ENCODE results near the gene TLR3. TPM values are rescaled to one million over a fixed set of nuclear protein-coding genes. Genes with fewer than 3 reads are reported as not detected.

Gene TLR3
- total RNA-seq, 1 donor from 2014 or later, result 28.6 TPM

GRCh38 chr4:186104890-186105646 lies 36.1 kb downstream of the TLR3 start:
- no peak for DNase-seq (ENCODE audit: low spot score)

DNA sequence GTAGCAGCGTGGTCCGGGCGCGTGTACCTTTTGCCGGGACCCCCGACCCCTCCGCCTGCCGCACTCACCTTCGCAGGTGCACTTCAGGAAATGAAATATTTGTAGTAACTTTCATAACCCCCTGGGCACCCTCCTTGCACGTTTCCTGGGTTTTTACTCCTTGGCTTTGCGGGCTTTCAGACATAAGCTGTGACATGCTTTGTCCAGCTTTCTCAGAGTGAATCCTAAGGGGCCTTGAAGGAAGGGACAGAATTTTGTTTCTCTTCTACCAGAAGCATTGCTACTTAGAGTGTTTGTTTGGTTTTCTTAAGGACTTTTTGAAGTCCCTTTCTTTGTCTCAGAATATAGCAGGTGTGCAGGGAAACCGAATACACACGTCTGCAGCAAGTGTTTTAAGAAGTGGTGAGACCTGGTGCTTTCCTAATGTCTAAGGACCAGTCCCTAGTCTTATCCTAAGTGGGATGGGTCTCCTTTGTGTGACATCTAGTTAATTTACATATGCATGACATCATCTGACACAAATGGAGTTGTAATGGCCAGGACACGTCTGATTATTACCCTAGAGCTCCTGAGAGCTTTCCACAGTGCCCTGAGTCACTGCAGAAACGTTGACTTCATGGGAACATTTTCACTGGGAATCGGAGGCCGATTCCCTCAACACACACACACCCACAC lies 36.8 kb downstream of the TLR3 start:
- DNase-seq (ENCODE audit: low spot score), result no peak

- no peak for DNase-seq (ENCODE audit: low spot score)
Observed at GRCh38 chr4:186107947-186108346, 39.0 kb downstream of the TLR3 start.

DNA sequence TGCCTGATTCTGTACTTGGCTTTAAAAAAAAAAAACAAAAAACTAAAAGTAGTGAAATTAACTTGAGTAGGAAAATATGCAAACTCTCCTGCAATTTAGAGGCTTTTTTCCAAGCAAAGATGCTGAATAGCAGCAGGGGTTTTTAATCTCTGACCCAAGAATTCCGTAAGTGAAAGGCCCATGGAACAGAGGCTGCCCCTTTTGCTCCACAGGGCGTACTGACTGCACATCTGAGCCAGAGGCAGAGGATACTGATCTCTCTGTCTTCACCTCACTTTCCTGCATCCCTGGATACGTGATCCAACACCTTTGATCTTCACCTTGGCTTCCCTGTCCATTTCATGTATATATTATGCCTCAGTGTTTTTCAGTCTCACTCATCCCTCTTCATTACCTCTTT lies 39.4 kb downstream of the TLR3 start:
- DNase-seq (ENCODE audit: low spot score), result no peak

DNA sequence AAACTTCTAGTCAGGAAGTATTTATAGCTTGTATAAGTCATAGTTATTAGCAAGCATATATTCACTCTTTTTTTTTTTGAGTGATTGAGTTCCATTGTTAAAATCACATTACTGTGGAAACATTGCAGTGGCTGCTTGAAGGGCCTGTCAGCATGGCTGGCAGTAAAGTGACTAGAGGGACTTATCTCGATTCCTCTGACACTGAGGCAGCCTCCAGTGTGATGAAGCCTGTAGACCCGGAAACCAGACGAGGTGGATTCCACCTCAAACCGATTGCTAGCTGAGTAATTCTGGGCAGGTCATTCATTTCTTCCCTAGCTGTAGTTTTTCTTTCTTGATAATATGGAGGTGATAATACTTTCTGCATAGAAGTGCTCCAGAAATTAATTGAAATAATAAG lies 40.3 kb downstream of the TLR3 start:
- no peak for DNase-seq (ENCODE audit: low spot score)

DNA sequence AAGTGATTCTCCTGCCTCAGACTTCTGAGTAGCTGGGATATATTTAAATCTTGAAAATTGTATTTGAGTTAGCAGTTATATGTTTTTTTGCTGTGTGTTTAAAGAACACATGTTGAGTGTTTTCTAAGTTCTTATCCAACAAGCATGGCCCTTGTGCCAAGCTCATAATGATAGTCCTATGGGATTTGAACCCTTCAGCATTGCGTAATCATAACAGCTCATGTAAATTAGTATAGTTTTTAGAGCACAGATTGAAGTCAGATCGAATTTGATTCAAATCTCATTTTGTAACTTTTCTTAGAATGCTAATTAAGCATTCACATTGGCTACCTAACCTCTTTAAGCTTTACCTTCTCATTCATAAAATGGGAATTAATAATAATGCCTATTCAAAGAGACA lies 47.7 kb downstream of the TLR3 start:
- no peak for DNase-seq (ENCODE audit: low spot score)

DNA sequence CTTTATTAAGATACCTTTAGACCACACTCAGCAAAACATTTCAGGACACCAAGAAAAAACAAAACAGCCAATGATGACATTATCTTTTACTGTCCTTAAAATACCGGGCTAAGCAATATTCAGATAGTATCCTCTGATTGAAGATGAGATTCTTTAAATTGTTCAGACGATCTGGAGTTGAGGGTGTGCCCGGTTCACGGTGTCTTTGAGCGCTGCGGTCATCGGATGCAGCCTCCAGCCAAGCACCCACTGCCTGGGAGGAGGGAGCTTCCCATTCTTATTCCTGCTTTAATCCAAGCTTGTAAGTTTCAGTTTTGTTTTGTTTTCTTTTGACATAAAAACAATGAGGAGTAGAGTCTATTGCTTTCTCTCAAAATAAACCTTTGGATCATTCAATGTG lies 49.6 kb downstream of the TLR3 start:
- no peak for DNase-seq (ENCODE audit: low spot score)

GRCh38 chr4:186121057-186121456 lies 52.1 kb downstream of the TLR3 start:
- DNase-seq (ENCODE audit: low spot score), result no peak

DNA sequence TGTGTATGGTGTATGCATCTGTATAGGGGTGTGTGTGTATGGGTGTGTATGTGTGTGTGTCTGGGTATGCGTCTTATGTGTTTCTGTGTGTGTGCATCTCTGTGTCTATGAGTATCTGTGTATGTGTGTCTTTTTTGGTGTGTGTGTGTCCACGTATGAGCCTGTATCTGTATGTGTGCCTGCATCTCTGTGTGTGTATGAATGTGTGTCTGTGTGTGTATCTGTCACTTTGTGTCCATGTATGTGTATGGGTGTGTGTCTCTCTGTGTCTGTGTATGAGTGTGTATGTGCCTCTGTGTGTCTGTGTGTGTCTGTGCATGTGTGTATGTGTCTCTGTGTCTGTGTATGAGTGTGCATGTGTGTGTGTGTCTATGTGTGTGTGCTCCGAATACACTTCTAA lies 59.9 kb downstream of the TLR3 start:
- DNase-seq (ENCODE audit: low spot score), result no peak

- DNase-seq (ENCODE audit: low spot score), result no peak
Observed at GRCh38 chr4:186131935-186132334, 63.0 kb downstream of the TLR3 start.

DNA sequence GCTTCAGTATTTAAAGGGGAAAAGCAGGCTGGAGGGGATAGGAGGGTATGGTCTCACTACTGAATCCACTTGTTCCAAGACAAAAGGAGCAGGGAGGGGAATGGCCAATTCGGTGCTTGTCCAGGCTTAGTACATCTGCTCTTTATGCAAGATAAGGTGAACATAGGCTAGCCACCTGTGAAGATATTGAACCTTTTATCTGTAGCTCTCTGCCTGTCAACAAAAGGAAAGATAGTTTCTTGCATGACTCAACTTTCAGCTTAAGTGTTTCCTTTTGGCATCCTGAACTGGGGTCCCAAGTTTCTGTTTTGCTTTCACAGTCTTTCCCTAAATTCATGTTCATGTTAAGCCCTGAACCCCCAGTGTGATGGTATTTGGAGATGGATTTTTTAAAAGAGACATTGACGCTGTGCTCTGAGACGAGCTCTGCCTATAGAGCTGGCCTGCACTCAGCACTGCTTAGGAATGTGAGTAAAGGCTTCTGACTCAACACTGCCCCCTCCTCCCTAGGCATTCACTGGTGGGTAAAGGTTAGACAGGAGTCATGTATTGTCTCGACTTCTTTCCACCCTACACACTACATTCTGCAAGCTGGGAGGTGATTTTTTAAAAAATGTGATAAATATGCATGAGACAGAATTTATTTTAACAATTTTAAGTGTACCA lies 63.8 kb downstream of the TLR3 start:
- DNase-seq (ENCODE audit: low spot score), result no peak

DNA sequence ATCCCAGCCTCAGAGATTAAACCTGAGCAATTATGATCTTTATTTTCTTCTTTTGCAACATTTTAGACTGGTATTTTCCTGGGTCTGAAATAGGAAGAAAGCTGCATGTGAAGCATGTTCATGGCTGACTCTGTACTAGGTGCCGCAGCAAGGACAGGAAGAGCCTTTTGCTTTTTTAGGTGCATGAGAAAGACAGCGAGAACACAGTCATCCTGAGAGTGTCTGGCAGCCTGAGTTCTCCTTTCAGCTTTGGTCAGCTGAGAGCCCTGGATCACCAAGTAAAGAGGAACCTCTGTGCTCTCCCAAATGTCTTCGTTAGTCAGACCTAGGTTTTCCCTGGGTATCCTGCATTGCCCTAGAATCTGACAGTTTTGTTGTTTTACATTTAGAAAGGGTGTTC lies 65.3 kb downstream of the TLR3 start:
- DNase-seq (ENCODE audit: low spot score), result no peak

GRCh38 chr4:186134861-186135260 lies 65.9 kb downstream of the TLR3 start:
- no peak for DNase-seq (ENCODE audit: low spot score)

DNA sequence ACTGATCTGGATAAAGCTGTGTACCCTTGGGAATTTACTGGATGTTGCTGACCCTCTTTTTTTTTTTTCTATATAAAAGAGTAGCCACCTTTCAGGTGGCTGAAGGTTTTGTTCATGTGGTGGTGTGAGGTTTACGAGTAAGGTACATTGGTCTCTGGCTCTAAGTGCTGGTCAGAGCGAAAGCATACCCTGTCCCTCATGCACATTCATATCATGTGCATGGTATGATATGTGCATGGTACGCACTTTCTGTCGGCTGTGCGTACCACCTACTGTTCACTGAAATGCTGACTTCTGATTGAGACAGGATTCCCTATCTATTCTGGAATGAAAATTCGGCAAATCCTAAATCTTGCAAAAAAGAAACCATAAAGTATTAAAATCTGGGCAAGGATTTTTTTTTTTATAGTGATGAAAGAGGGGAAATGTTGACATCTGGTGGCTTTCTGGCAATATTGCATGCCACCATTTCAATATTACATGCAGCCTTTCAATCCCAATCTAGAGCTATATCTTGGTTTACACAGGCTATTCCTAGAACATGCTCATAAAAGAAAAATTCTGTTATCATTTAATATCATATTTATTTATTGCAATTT lies 68.3 kb downstream of the TLR3 start:
- no peak for DNase-seq (ENCODE audit: low spot score)

Other genes starting within 250 kb of the TLR3 start
- 40.5 TPM for gene FAM149A, start 35.5 kb downstream of the TLR3 start, total RNA-seq
- gene CYP4V2, start 122.4 kb downstream of the TLR3 start, total RNA-seq, result 47.3 TPM
- gene KLKB1, start 158.4 kb downstream of the TLR3 start, total RNA-seq, result 1.2 TPM
- not detected for gene F11, start 197.0 kb downstream of the TLR3 start, total RNA-seq